ENCODE results near the gene CBX5. TPM values are rescaled to one million over a fixed set of nuclear protein-coding genes. Genes with fewer than 3 reads are reported as not detected.
A peak's percentile ranks its signal among the peaks of the same experiment; 100 is the strongest.

CBX5 gene
- total RNA-seq, 1 donor from 2014 or later: 173 TPM

- no peak within 1 kb of the TSS for H3K27ac Mint-ChIP-seq (ENCODE audit: unreplicated experiment)
Observed at GRCh38 chr12:54280468-54281260, 742 bp upstream of the CBX5 start, which contains the start of gene HNRNPA1. HNRNPA1 (plus strand) TSS chr12:54280726; CDS start chr12:54280808, 82 bp downstream.

GRCh38 chr12:54279227-54279631, 693 bp downstream of the CBX5 start:
- no peak for TF ChIP-seq CTCF (IDR thresholded peaks at IDR 0.05; ENCODE audit: unreplicated experiment)
- no peak for DNase-seq (ENCODE audit: low spot score)
- Mint-ChIP-seq H3K27ac (ENCODE audit: unreplicated experiment) (no peak overlapping the region), H3K9me3 (ENCODE audit: unreplicated experiment) (no peaks in the 10 kb centered on the region), H3K4me3 (ENCODE audit: unreplicated experiment) (no peak overlapping the region), H3K27me3 (ENCODE audit: unreplicated experiment) (peaks cover 5% of the 10 kb centered on the region), H3K4me1 (ENCODE audit: unreplicated experiment) (peaks cover 41% of the 10 kb centered on the region), H3K36me3 (ENCODE audit: low read depth, unreplicated experiment) (peaks cover 36% of the 10 kb centered on the region)

More at GRCh38 chr12:54280468-54281260, 742 bp upstream of the CBX5 start, which contains the start of gene HNRNPA1:
- H3K36me3 Mint-ChIP-seq (ENCODE audit: low read depth, unreplicated experiment): peaks cover 45% of the 10 kb centered on the region
- H3K4me3 Mint-ChIP-seq (ENCODE audit: unreplicated experiment): no peak within 1 kb of the TSS
- peaks cover 47% of the 10 kb centered on the region for H3K4me1 Mint-ChIP-seq (ENCODE audit: unreplicated experiment)
- H3K27me3 Mint-ChIP-seq (ENCODE audit: unreplicated experiment): peaks cover 5% of the 10 kb centered on the region
- DNase-seq (ENCODE audit: low spot score): peak; percentile 89
- no peak for TF ChIP-seq CTCF (IDR thresholded peaks at IDR 0.05; ENCODE audit: unreplicated experiment)
- no peaks in the 10 kb centered on the region for H3K9me3 Mint-ChIP-seq (ENCODE audit: unreplicated experiment)

- Mint-ChIP-seq H3K27ac (ENCODE audit: unreplicated experiment) (no peak overlapping the region), H3K9me3 (ENCODE audit: unreplicated experiment) (no peaks in the 10 kb centered on the region), H3K27me3 (ENCODE audit: unreplicated experiment) (no peaks in the 10 kb centered on the region), H3K36me3 (ENCODE audit: low read depth, unreplicated experiment) (peaks cover 31% of the 10 kb centered on the region), H3K4me3 (ENCODE audit: unreplicated experiment) (no peak overlapping the region), H3K4me1 (ENCODE audit: unreplicated experiment) (peaks cover 28% of the 10 kb centered on the region)
- no peak for DNase-seq (ENCODE audit: low spot score)
- TF ChIP-seq CTCF (IDR thresholded peaks at IDR 0.05; ENCODE audit: unreplicated experiment): no peak
Observed at GRCh38 chr12:54277823-54278276, 2.1 kb downstream of the CBX5 start.

GRCh38 chr12:54276368-54276767, 3.6 kb downstream of the CBX5 start:
- Mint-ChIP-seq H3K27ac (ENCODE audit: unreplicated experiment) (no peak overlapping the region), H3K9me3 (ENCODE audit: unreplicated experiment) (no peaks in the 10 kb centered on the region), H3K36me3 (ENCODE audit: low read depth, unreplicated experiment) (peaks cover 16% of the 10 kb centered on the region), H3K27me3 (ENCODE audit: unreplicated experiment) (no peaks in the 10 kb centered on the region), H3K4me1 (ENCODE audit: unreplicated experiment) (peaks cover 13% of the 10 kb centered on the region), H3K4me3 (ENCODE audit: unreplicated experiment) (peak overlapping the region; percentile 52)
- DNase-seq (ENCODE audit: low spot score): no peak
- no peak for TF ChIP-seq CTCF (IDR thresholded peaks at IDR 0.05; ENCODE audit: unreplicated experiment)

- no peak for DNase-seq (ENCODE audit: low spot score)
- peaks cover 11% of the 10 kb centered on the region for H3K4me1 Mint-ChIP-seq (ENCODE audit: unreplicated experiment)
- no peak overlapping the region for H3K27ac Mint-ChIP-seq (ENCODE audit: unreplicated experiment)
- peaks cover 14% of the 10 kb centered on the region for H3K36me3 Mint-ChIP-seq (ENCODE audit: low read depth, unreplicated experiment)
- H3K27me3 Mint-ChIP-seq (ENCODE audit: unreplicated experiment): no peaks in the 10 kb centered on the region
- no peak for TF ChIP-seq CTCF (IDR thresholded peaks at IDR 0.05; ENCODE audit: unreplicated experiment)
- no peaks in the 10 kb centered on the region for H3K9me3 Mint-ChIP-seq (ENCODE audit: unreplicated experiment)
- H3K4me3 Mint-ChIP-seq (ENCODE audit: unreplicated experiment): no peak overlapping the region
Observed at GRCh38 chr12:54273981-54274380, 5.9 kb downstream of the CBX5 start.

Measured in endothelial cell (in vitro differentiated cells).